ENCODE measurements around the gene PITPNM1.

DNA sequence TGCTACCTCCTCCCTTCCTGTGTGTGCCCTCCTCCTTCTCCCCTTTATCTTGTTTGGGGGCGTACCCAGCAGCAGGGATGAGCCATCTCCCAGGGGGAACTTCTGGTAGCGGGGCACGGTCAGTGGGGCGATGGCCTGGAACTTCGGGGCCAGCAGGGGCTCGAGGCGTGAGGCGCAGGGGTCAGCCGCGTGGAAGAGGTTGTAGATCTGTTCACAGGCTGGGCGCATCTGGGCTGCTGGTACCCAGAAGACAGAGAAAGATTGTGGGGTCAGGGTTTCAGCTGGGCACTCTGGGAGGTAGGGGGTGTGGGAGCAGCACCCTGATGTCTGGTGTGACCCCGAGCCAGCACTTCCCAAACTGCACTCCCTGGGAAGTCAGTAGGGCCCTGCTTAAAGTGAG, 9.1 kb downstream of the PITPNM1 start:
- TF ChIP-seq POLR2A (IDR thresholded peaks at IDR 0.05; ENCODE audit: low read depth, low read length) (no peak), POLR2AphosphoS5 (IDR thresholded peaks at IDR 0.05; ENCODE audit: low read depth, low read length) (no peak)

Data from GM12892 (cell line).